Activated CD4-positive, CD25-positive, alpha-beta regulatory T cell treated with anti-CD3 and anti-CD28 coated beads, Interleukin-2, amount 50 U/mL, for 24 hours (primary cell): ENCODE measurements around the gene ZNF282.

Experiments
- ATAC-seq, 2 donors: fragments of 150-1000 bp; cut with Tn5 transposase; one replicate each; pipeline ENCODE4 v1.10.0; 2021; ENCODE audit warnings: mild to moderate bottlenecking in 1 of 2, moderate library complexity in 1 of 2

The ZNF282 gene

DNA sequence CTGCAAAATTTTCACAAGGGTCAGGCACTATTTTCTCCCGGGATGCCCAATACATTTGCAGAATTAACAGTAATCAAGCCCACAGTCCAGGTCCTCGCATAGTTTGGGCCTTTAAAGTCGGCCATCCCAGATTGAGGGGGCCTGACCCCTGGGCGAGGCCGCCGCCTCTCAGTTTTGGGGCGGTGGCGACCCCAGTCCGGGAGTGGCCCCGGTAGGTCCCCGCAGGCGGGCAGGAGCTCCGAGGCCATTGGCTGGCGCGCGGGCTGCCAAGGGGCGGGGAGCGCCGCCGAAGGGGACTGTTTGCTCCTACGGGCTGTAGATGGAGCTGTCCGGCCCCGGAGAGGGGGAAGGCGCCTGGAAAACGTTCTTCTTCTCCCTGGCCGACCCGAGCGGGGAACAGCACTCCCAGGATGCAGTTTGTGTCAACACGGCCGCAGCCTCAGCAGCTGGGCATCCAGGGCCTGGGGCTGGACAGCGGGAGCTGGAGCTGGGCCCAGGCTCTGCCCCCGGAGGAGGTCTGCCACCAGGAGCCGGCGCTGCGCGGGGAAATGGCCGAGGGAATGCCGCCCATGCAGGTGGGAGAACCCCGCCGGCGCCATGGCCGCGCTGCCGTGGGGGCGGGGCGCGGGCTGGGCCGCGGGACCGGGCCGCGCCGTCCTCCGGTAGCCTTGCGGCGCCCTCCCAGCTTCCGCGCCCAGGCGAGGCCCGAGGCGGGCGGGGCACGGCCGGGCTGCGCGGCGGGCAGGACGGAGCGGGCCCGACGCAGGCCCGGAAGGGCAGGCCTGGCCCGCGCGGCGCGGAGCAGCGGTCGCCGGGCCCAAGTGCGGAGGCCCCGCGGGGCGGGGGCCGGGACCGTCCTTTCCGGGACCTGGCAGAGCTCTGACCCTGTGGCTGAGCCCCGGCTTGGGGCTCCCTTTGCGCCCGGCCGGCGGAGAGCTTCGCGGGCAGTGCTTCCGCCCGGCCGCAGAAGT lies at the start of gene ZNF282:
ZNF282 (plus strand) TSS at position 367 of the 971 bp plus-strand sequence; CDS start at position 411, 44 bp downstream.
- peak; percentile 91 for ATAC-seq

DNA sequence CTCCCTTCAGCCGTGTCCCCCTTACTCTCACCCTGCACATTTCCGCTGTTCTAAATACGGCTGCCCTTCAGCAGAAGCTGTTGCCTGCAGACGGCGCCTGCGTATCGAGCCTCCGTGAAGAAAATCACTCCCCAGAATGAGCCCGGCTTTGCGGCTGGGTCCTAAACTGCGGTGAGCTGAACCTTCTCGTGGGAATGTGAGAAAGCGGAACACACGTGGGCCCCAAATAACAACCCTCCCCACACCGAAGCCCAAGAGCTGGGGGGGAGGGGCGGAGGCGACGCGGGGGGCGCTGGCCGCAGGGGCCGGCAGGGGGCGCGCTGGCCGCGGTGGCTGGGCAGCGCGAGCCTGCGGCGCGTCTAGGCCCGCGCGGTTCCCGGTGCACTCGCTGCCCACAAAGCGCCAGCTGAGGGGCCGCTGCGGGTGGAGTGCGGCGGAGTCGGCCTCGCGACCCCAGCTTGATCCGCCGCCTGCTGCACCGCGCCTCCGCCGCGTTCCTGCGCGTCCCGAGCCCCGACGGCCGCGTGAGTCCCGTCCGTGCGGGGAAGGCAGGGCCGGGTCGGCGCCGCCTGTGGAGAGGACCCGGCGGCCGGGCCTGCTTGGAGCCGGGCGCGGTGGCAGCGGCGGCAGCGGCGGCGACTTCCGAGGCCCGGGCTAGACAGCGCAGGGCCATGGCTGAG lies 48.1 kb upstream of the ZNF282 start, which contains the start of gene ZNF398:
ZNF398 (plus strand) TSS at position 382 of the 680 bp plus-strand sequence; CDS start at position 672, 290 bp downstream.
- peak; percentile 86 for ATAC-seq

DNA sequence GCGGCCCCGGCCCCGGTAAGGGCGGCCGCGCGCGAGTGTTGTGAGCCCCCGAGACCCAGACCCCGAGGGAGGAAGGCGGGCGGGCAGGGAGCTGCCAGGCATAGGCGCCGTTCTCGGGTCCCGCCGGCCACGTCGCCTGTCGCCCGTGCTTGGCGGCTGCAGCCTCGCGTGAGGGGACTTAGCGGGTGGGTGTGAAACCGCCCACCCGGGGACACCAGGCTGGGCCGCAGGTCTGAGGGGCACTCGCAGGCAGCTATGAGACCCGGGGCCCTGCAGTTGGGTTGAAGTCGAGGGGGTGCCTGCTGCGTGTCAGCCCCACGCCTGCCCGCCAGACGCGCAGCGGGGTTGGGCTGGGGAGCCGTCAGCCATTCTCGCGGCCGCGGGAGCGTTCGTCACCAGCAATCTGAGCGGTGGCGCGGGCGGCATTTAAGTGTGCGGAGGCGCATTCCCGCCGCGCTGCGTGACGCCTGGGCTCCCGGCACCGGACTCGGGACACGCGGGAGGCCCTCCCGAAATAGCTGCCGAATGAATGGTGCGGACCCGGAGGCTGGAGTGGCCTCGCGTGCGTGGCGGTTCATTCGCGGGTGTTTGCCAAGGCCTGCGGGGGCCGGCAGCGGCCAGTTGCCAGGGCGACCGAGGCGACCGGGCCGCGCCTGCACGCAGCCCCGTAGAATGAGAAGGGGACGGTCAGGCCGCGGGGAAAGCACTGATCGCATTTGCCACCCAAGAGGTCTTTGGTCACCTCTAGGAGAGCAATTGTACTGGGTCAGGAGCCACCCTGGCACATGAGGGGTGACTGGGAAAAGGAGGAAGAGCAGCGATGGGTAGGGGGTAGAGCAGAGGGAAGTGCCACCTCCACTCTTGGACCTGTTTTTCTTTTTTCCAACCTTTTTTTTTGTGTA lies 47.3 kb upstream of the ZNF282 start:
- peak; percentile 39 to 46 for ATAC-seq

DNA sequence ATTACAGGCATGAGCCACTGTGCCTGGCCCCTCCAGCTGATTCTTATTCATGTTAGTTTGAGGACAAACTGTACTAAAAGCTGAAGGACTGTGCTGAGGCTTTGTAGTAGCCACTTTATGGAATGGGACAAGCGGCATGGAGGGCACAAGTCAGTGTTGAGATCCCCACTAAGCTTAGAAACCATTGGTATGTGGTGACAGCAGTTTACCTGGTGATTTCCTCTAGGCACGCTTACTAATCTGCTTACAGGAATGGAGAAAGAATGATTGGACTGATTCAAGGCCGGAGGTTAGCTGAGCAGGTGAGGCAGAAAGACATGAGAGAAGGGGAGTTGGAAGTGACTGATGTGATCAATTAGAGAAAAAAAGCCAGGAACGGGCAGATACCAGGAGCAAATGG lies 44.4 kb upstream of the ZNF282 start:
- no peak for ATAC-seq

DNA sequence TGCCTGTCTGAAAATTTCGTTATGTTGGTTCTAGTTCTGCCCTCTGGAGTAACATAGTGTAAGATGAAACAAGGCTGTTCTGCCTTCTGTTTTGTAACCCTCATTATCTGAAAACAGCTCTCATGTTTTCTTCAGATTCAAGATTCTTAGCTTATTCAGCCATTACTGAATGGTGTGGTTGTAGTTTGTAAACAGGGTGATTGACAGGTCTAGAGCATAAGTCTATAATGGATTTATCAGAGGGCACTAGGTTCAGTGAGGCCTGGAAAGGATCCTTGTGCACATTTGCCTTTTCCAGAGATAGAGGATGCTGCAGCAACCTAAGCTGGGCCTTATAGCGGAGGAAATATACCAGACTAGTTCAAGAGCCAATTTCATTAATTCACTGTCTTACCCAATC lies 42.0 kb upstream of the ZNF282 start:
- no peak for ATAC-seq

DNA sequence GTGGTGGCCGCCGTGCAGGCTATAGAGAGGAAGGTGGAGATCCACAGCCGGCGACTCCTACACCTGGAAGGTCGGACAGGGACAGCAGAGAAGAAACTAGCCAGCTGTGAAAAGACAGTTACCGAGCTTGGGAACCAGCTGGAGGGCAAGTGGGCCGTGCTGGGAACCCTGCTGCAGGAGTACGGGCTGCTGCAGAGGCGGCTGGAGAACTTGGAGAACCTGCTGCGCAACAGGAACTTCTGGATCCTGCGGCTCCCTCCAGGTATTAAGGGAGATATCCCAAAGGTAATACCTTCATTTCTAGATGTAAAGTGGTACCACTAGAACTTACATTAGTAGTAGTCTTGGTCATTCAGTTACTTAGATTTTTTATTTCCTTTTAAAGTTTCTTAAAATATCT lies 41.3 kb upstream of the ZNF282 start:
- ATAC-seq: no peak

DNA sequence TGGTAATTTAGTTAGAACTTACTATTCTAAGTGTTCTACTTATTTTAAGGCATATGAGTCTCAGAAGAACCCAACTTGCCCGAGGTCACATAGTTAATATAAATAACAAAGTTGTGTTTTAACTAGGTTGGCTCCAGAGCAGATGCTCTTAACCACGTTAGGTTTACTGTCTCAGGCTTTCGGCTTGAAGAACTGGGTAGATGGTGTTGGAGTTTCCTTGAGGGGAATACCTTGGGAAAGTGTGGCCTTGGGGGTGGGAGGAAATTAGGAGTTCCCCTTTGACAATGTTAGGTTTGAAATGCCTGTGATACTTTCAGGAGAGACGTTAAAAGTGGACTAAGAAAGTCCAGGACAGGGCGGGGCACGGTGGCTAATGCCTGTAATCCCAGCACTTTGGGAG lies 38.4 kb upstream of the ZNF282 start:
- ATAC-seq: no peak

DNA sequence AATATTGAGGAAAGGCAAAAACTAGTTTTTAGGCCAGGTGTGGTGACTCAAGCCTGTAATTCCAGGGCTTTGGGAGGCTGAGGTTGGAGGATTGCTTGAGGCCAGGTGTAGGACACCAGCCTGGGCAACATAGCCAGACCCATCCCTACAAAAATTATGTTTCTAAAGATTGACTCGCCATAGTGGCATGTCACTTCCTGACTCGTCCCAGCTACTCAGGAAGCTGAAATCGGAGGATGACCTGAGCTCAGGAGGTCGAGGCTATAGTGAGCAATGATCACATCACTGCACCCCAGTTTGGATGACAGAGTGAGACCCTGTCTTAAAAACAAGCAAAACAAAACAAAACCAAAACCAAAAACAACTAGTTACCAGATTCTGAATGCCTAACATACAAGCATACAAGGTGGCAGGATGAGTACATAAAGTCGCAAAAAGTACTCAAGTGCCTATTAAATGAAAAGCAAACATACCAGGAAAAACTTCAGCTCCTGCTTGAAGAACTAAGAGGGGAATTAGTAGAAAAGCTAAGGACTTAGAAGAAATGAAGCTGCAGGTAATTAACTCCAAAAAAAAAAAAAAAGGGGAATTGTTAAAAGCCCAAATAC lies 34.0 kb upstream of the ZNF282 start:
- peak; percentile 51 to 72 for ATAC-seq

DNA sequence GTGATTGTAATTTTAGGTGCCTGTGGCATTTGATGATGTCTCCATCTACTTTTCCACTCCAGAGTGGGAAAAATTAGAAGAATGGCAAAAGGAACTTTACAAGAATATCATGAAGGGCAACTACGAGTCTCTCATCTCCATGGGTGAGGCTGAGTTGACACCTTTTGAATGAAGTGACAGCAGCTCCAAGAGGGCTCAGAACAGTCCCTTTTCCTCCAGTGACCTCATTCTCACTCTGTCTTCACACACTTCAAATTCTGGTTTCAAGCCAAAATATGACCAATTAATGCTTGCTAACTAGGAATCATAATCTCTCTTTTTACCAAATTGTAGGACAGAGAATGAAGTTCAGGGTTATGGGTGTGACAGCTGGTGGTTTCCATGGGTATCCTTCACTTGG lies 29.2 kb upstream of the ZNF282 start:
- no peak for ATAC-seq

DNA sequence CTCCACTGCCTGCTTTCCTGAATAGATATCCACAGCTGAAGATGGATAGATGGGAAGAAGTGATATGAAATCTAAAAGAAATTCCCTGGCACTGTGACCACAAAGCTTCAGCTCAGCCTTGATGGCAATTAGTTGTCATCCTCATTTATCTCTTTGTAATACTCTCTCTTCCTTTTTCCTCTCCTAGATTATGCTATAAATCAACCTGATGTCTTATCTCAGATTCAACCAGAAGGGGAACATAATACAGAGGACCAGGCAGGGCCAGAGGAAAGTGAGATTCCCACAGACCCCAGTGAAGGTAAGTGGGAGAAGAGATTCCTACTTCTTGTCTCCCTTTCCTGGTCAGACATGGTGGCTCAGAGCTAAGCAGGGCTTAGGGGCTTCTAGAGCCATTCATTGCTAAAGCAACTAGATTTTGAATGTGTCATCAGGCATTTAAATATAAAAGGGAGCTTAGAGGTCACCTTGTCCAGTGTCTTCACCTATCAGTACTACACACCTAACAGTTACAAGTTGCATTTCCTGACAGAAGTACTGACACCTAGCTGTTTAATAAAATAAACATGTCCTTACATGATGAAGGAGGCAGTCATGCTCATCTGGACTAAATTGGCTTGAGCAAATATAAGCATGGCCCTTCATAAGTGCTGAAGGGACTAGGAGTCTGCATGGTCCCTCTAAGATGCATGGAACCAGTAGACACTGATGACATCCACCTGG lies 28.6 kb upstream of the ZNF282 start:
- ATAC-seq: no peak

DNA sequence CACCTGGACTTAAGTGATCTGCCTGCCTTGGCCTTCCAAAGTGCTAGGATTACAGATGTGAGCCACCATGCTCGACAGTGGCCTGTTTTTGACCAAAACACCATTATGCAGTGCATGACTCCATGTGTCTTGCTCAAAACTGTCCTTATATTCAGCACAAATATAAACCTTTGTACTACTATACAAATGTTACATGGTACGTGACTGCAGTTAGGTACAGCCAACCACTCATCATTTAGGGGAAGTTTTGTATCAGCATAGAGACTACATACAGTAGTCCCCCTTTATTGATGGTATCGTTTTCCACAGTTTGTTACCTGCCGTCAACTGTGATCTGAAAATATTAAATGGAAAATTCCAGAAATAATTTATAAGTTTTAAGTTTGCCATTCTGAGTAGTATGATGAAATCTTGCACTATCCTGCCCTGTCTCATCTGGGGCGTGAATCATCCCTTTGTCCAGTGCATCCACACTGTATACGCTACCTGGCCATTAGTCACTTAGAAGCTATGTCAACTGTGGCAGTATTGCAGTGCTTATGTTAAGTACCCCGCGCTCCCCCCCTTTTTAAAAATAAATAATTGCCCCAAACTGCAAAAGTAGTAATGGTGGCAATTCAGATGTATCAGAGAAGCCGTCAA lies 23.3 kb upstream of the ZNF282 start:
- no peak for ATAC-seq

DNA sequence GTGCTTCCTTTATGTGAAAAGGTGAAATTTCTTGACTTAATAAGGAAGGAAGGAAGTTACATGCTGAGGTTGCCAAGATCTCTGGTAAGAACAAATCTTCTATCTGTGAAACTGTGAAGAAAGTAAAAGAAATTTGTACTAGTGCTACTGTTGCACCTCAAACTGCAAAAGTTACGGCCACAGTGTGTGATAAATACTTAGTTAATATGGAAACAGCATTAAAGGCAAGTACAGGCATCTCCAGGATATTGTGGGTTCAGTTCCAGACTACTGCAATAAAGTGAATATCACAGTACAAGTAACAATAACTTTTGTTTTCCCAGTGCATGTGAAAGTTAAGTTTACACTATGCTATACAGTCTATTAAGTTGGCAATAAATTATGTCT lies 22.8 kb upstream of the ZNF282 start:
- no peak for ATAC-seq

DNA sequence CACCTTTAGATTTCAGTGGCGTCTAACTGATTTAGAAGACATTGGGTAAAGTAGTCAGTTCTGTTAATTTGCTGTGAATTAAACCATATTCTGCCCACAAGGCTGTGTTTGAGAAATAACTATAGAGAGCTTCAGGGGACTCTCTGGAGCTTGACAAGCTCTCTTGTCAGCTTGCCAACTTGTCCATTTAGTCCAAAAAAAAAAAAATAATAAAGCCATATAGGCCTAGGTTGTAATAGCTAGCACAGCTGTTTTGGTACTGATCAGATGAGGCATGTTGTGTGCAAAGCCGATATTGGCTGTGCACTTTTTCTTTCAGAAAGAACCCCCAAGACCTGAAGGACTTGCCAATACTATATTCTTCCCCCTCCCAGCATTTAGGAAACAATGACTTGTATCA lies 20.2 kb upstream of the ZNF282 start:
- ATAC-seq: no peak

DNA sequence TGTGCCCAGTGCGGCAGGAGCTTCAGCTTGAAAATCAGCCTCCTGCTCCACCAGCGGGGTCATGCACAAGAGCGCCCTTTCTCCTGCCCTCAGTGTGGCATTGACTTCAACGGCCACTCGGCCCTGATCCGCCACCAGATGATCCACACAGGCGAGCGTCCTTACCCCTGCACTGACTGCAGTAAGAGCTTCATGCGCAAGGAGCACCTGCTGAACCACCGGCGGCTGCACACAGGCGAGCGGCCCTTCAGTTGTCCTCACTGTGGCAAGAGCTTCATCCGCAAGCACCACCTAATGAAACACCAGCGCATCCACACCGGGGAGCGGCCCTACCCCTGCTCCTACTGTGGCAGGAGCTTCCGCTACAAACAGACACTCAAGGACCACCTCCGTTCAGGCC lies 16.1 kb upstream of the ZNF282 start:
- no peak for ATAC-seq

DNA sequence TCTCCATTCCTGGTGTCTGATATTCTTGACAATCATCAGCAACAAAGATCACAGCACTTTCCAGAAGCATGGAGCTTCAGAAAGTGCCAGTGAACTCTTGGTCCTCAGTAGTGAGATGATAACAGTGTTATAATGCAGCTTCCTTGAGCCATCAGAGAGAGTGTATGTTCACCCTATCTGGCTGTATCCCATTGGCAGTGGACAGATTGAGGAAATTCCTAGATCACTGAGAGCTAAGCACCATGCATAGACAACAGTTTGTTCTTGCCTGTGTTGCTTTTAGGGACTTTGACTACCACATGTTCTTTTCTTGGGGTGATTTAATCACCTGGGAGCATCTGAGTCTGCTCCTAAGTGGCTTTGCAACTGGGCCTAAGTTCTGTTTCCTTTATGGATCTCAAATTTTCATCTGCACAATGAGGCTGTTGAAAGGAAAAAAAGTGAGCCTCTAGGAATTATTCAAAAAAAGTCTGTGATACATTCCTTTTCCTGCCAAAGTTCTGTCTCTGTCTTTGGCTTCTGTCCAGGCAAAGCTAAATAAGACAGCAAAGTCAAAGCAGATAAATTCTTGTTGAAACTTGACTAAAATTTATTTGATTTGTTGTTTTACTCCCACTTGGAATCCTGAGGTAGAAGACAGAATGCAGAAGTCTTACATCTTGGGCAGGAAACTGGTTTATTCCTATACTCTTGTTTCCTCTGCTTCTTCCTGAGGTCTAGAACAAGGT lies 14.5 kb upstream of the ZNF282 start:
- no peak for ATAC-seq

DNA sequence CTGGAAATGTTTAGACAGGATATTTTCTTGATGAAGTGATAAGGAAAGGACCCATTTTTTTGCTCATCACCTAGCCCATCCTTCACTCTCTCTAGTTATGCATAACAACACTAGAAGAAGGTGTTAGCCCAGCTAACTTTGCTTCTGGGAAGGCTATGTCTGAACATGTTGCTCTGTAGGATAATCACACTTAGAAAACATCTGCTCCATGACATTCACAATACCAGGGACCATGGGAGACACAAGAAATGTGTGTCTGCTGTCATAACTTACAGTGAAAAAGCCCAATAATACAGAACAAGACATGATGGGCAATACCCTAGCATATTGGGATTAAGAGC lies 13.9 kb upstream of the ZNF282 start:
- no peak for ATAC-seq

DNA sequence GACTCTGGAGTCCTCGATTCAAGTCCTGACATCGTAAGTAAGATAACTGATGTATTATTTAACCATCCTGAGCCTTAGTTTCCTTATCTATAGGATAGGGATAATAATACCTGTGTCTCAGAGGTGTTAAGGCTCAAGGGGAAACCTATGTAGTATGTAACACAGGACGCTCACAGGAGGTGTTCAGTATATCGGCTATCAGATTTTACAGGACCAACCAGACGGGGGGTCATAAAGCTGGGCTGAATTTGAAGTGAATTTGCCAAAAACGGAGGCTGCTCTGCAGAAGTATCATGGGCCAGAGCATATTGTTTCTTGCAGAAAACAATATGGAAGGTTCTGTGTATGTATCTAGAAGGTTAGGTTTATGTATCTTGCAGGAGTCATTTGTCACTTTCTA lies 11.1 kb upstream of the ZNF282 start:
- no peak for ATAC-seq

DNA sequence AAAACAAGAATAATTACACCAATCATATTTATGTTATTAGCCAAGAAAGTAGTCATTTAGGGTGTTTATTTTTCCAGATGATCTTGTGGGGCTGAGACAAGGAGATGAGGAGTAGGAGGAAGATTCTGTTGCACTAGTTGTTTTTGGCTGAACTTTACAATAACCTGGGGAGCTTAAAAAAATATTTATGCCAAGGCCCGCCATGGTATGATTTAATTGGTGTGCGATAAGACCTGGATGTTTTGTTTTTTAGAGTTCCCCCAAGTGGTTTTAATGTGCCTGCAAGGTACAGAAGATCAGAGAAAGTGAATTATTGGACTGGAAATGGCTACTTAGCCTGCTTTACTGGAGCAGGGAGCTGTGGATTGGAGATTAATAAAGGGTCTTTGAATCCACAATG lies 7.1 kb upstream of the ZNF282 start:
- no peak for ATAC-seq

DNA sequence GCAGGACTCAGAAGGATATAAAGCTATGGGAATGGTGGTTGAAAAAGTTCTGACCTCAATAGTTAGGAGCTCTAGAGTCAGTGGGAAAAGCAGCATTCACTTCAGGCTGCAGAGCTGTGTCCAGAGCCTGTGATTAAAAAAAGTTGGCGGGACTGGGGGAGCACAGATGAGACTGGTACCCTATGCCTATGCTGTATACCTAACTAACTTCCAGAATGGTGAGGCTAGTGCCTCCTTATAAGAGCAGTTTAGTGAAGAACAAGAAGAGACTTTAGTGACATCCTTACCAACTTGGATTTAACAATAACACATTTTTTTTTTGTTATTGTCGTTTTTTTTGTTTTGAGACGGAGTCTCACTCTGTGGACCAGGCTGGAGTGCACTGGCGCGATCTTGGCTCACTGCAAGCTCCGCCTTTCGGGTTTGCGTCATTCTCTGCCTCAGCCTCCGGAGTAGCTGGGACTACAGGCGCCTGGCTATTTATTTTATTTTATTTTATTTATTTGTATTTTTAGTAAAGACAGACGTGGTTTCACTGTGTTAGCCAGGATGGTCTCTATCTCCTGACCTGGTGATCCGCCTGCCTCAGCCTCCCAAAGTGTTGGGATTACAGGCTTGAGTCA lies 6.6 kb upstream of the ZNF282 start:
- ATAC-seq: no peak

DNA sequence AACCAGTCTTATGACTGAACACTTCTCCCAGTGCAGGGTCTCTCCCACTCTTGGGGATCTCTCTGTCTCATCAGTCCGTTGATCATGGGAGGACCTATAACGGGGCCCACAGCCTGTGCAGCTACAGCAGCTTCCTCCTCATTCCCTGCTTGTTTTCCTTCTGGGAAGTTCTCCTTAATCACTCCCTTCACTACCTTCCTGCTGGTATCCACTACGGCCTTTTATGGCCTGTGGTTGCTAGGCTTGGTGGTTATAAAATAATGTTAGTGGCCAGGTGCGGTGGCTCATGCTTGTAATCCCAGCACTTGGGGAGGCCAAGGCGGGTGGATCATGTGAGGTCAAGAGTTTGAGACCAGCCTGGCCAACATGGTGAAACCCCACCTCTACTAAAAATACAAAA lies 3.5 kb upstream of the ZNF282 start:
- ATAC-seq: no peak
